Natural killer cell treated with Interleukin-12 subunit alpha and Interleukin-12 subunit beta and Interleukin-15 and Interleukin-18, amount 100 ng/mL, for 72 hours (primary cell): ENCODE data around the gene MAP4. TPM values are rescaled to one million over a fixed set of nuclear protein-coding genes. Genes with fewer than 3 reads are reported as not detected.
A peak's percentile ranks its signal among the peaks of the same experiment; 100 is the strongest.
"Not testable (repeated sequence)": the region's sequence is repeated elsewhere in the genome, so short reads cannot be mapped to it uniquely, and the experiment has no call there.

ENCODE experiments used
- ATAC-seq, 2 donors: fragments of 150-1000 bp; cut with Tn5 transposase in 1 of 2; sonication (Bioruptor Pico), chemical (Tn5 transposase) in 1 of 2; 2 replicates each; pipeline ENCODE4 v1.10.0; 2021
- DNase-seq: peaks from one replicate; pipeline ENCODE4 v3.0.0; 2022; ENCODE audit warnings: low spot score
- H3K27ac Mint-ChIP-seq, 2 donors: 1 replicate in 1 of 2; 2 replicates in 1 of 2; pipeline ENCODE4 v1.8.0; 2022; ENCODE audit warnings: mixed read lengths in 2 of 2, mild to moderate bottlenecking in 1 of 2, moderate library complexity in 1 of 2
- H3K27me3 Mint-ChIP-seq, 2 donors: 1 replicate in 1 of 2; 2 replicates in 1 of 2; pipeline ENCODE4 v1.8.0; 2022; ENCODE audit warnings: mixed read lengths in 2 of 2
- H3K36me3 Mint-ChIP-seq: one replicate; pipeline ENCODE4 v1.8.0; 2022; ENCODE audit warnings: mixed read lengths
- H3K4me1 Mint-ChIP-seq, 2 donors: 1 replicate in 1 of 2; 2 replicates in 1 of 2; pipeline ENCODE4 v1.8.0; 2022; ENCODE audit warnings: low read depth in 2 of 2, mixed read lengths in 2 of 2, mild to moderate bottlenecking in 1 of 2
- H3K4me3 Mint-ChIP-seq: one replicate; pipeline ENCODE4 v1.8.0; 2022; ENCODE audit warnings: mixed read lengths
- H3K9me3 Mint-ChIP-seq: 2 replicates; pipeline ENCODE4 v1.8.0; 2022; ENCODE audit warnings: mixed read lengths
- total RNA-seq, 2 donors: library from RNA; stranded (reverse); gene quantifications; one replicate each; pipeline ENCODE4 v1.2.3, GENCODE V29; 2022

Gene MAP4
- total RNA-seq, 2 donors from 2014 or later, result 129 to 151 TPM

DNA sequence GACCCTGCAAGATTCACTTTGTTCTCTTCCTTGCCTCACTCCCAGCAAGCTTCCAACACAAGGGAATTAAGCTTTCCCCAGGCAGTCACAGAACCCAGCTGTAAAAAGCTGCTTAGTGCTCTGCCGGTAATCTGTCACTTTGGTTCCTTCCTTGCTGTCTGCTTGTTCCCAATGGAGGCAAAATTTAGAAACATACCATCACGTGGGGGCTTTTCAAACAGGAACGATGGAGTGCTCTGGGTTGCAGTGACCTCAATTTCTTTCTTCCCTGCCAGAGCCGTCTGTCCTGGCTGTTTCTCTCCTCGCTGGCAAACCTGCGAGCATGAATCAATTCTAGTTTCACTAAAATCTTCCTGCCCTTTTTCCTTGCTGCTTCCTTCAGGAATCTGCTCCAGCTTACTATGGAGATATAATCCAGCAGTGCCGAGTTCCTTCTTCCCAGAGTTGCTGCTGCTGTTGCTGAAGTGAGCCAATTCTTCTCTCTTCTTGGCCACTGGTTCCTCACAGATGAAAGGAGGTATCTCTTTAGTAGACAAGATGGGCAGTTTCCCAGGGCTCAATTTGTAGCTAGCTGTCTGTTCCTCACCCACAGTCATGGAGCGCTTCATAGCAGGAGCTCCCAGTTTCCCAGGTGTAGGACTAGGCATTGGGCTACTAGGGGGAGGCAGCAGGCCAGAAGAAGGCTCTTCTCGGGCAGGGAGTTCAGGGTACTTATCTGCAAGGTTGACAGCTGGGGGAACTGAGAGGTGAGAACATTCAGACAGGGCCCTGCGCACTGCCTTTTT, 125.2 kb downstream of the MAP4 start:
- DNase-seq (no peak), ATAC-seq (no peak)
- H3K27me3 Mint-ChIP-seq, result no peaks in the 10 kb centered on the region
- no peaks in the 10 kb centered on the region for H3K36me3 Mint-ChIP-seq
- no peak overlapping the region for H3K27ac Mint-ChIP-seq
- peaks cover 0 to 4% of the 10 kb centered on the region in 2 donors for H3K4me1 Mint-ChIP-seq
- H3K4me3 Mint-ChIP-seq, result no peak overlapping the region
- H3K9me3 Mint-ChIP-seq, result no peaks in the 10 kb centered on the region

DNA sequence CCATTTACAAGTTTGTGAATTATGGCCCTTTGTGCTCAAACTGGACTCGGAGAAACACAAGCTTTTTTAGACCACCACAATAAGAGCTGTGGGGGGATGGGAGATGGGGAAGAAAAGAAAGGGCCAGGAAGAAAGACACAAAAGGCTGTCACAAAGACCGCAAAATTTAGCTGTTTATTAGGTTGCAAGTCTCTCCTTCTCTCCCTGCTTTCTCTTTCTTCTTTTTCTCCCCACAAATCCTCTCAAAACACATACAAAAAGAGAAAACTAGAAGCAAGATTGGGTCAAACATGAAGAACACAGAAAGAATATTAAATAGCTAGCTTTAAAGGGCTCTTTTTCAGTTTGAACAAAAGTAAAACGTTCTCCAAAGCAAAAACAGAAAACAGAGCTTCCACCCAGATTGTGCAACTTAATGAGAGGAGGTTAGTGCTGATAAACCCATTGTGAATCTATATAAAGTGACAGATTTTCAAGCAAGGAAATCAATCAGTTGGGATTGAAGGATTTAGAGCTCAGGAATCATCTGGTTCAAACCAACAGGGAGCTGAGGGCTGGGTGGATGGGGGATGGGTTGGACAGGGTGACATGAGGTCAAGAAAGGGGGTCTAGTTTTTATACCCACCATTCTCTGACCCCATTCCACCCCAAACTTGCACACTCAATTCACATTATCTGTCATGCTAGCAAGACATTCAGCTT, 125.9 kb downstream of the MAP4 start:
- Mint-ChIP-seq H3K27me3 (no peaks in the 10 kb centered on the region), H3K36me3 (no peaks in the 10 kb centered on the region), H3K4me1 (peaks cover 0 to 4% of the 10 kb centered on the region in 2 donors), H3K9me3 (no peaks in the 10 kb centered on the region), H3K27ac (no peak overlapping the region), H3K4me3 (no peak overlapping the region)
- ATAC-seq (no peak), DNase-seq (no peak)

DNA sequence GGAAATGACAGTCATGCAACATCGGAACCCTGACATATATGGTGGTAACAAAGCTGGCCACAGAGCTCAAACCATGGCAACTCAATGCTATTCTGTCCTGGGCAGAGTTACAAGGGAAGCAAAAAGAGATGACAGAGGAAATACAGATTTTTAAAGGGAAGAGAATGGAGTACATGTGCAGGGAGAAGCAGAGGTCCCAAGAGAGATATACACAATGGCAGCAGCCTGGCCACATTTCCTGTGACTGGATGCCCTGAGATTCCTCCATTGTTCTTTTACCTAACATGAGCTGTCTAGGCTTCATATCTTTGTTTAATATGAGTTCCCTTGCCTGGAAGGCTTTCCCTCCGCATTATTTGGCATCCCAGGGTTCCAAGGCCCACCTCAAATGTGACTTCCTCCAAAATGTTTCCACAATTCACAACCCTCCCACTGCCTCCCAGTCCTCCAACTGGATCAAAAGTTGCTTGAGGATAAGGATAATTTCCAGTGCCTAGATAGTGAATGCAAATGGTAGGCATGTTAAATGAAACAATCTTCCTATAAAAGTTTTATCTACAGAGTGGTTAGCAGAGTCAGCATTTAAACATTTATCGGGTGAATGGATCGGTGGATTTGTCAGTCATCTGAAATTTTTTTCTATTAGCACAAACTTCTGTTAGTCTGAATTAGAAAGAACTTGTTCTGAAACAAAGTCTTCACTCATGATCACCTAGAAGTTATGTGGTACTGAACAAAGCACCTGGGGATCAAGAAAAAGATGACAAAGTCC, 127.0 kb downstream of the MAP4 start:
- no peak overlapping the region for H3K27ac Mint-ChIP-seq
- H3K9me3 Mint-ChIP-seq, result no peaks in the 10 kb centered on the region
- ATAC-seq, result no peak

DNA sequence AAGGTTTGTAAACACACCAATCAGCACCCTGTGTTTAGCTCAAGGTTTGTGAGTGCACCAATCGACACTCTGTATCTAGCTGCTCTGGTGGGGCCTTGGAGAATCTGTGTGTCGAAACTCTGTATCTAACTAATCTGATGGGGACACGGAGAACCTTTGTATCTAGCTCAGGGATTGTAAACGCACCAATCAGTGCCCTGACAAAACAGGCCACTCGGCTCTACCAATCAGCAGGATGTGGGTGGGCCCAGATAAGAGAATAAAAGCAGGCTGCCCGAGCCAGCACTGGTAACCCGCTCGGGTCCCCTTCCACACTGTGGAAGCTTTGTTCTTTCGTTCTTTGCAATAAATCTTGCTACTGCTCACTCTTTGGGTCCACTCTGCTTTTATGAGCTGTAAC, 128.2 kb downstream of the MAP4 start:
- ATAC-seq, H3K36me3 Mint-ChIP-seq, DNase-seq: not testable (repeated sequence)

More for the DNA sequence above, 127.0 kb downstream of the MAP4 start:
- no peak for DNase-seq
- Mint-ChIP-seq H3K27me3 (no peaks in the 10 kb centered on the region), H3K4me1 (peaks cover 0 to 7% of the 10 kb centered on the region in 2 donors), H3K4me3 (no peak overlapping the region), H3K36me3 (no peaks in the 10 kb centered on the region)

DNA sequence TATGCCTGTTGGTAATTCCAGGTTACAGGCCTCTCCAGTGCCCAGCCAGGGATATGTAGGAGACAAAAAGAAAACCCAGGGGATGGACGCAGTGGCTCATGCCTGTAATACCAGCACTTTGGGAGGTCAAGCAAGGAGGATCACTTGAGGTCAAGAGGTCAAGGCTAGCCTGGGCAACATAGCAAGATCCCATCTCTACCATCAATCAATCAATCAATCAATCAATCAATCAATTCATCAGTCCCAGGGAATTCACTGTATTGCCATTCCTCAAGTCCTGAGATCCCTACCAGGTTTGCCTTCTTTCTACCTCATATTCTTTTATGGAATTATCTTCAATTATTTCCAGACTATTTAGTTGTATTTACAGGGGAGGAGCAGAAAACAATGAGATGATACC, 131.0 kb downstream of the MAP4 start:
- no peaks in the 10 kb centered on the region for H3K27me3 Mint-ChIP-seq
- no peaks in the 10 kb centered on the region for H3K36me3 Mint-ChIP-seq
- no peaks in the 10 kb centered on the region for H3K9me3 Mint-ChIP-seq
- H3K4me1 Mint-ChIP-seq, result peaks cover 0 to 7% of the 10 kb centered on the region in 2 donors
- ATAC-seq (no peak), DNase-seq (no peak)
- no peak overlapping the region for H3K27ac Mint-ChIP-seq
- no peak overlapping the region for H3K4me3 Mint-ChIP-seq

More for the DNA sequence above, 128.2 kb downstream of the MAP4 start:
- not testable (repeated sequence) for H3K9me3 Mint-ChIP-seq, H3K4me3 Mint-ChIP-seq, H3K27me3 Mint-ChIP-seq, H3K4me1 Mint-ChIP-seq, H3K27ac Mint-ChIP-seq

DNA sequence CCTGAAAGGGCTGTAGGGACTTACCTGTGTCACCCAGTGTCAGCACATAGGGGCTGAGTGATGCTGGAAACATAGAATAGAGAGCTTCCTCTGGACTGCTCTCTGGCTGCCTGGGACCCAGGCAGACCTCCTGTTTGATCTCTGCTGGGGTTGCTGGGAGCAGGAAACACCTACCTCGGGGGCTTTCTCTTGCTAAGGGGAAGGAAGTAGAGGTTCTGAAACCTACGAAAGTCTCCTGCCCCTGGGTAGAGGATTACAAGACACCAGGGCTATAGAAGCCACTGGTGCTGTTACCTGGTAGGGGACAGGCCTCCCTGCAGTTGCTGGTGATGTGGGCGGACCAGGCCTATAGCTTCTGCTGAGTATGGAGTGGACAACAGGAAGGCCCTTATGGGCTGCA, 131.6 kb downstream of the MAP4 start:
- peak in 1 of 2 donors; percentile 48 for ATAC-seq
- Mint-ChIP-seq H3K4me1 (peaks cover 0 to 7% of the 10 kb centered on the region in 2 donors), H3K27ac (no peak overlapping the region), H3K9me3 (no peaks in the 10 kb centered on the region), H3K4me3 (no peak overlapping the region), H3K36me3 (no peaks in the 10 kb centered on the region), H3K27me3 (no peaks in the 10 kb centered on the region)
- DNase-seq, result no peak

DNA sequence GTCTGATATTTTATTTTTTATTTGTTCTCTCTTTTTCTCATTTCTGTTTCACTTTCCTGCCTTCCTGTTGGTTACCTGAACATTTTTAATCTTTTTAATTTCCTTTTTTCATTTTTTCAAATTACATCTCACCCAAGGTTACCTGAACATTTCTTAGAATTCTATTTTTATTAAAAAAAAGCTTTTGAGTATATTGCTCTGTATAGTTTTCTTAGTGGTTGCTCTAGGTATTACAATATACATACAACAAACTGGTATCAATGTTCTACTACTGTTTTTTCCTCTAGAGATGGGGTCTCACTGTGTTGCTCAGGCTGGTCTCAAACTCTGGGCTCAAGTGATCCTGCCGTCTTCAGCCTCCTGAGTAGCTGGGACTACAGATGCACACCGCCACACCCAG, 133.9 kb downstream of the MAP4 start:
- no peaks in the 10 kb centered on the region for H3K9me3 Mint-ChIP-seq
- H3K27ac Mint-ChIP-seq, result no peak overlapping the region
- no peak overlapping the region for H3K4me3 Mint-ChIP-seq
- H3K4me1 Mint-ChIP-seq, result peaks cover 5 to 10% of the 10 kb centered on the region in 2 donors
- ATAC-seq (no peak), DNase-seq (no peak)
- H3K27me3 Mint-ChIP-seq, result no peaks in the 10 kb centered on the region
- H3K36me3 Mint-ChIP-seq, result no peaks in the 10 kb centered on the region

DNA sequence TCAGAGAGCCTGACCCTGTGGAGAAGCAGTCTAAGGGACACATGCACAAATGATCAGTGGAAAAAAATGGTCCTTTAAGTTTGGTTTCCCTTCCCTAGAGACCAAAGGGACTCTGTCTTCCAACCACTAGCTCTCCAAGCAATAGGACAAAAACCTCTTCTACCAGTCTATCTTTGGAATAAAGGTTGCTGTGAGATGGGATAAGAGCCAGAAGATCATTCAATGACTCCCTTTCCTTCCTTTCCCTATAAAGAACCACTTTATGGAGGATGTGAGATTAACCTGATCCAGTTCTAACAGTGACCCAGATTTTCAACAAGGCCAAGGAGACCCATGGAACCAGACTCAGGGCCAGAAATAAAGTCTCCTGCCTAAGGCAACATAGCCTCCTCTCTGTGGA, 138.5 kb downstream of the MAP4 start:
- H3K4me1 Mint-ChIP-seq, result peaks cover 7 to 8% of the 10 kb centered on the region in 2 donors
- ATAC-seq (no peak), DNase-seq (no peak)
- H3K27me3 Mint-ChIP-seq, result no peaks in the 10 kb centered on the region
- no peak overlapping the region for H3K4me3 Mint-ChIP-seq
- H3K27ac Mint-ChIP-seq, result peak overlapping the region in 1 of 2 donors; percentile 19
- H3K9me3 Mint-ChIP-seq, result no peaks in the 10 kb centered on the region
- H3K36me3 Mint-ChIP-seq, result peaks cover 6% of the 10 kb centered on the region

DNA sequence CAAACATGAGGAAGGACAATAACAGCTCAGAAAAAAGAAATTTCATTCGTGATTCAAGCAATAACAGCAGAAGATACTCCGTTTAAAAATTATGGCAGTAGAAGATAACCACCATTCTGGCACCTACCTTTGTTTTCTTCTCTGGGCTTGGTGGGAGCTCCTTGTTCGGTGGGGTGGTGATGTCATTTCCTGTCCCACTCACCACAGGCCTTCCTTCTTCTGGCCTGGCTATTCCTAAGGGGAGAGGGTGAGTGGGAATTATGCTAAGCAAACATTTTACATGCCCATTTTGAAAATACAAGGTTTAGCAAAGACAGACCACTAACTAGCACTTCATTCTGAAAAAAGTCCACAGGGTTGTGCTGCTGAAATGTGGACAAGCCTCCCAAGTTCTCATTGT, 138.9 kb downstream of the MAP4 start:
- no peak overlapping the region for H3K4me3 Mint-ChIP-seq
- peak overlapping the region in 1 of 2 donors; percentile 19 for H3K27ac Mint-ChIP-seq
- DNase-seq (no peak), ATAC-seq (no peak)
- no peaks in the 10 kb centered on the region for H3K27me3 Mint-ChIP-seq
- no peaks in the 10 kb centered on the region for H3K9me3 Mint-ChIP-seq
- H3K36me3 Mint-ChIP-seq, result peaks cover 6% of the 10 kb centered on the region
- H3K4me1 Mint-ChIP-seq, result peaks cover 7 to 8% of the 10 kb centered on the region in 2 donors

DNA sequence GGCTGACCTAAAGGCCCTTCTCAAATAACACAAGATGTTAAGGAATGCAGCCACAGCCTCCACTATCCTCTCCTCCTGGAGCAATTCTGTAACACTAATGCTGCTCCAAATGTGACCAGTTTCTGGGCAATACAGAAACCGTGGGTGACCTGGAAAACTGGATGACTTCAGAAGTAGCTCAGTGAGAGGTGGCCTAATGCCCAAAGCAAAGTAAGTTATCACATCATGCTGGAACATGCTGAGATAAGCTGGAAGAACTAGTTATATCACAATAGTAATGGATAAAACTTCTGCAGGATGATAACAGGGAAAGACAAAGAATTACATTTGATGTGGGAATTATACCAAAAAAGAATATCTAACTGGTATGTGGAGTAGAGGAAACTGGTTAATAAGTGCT, 141.3 kb downstream of the MAP4 start:
- no peaks in the 10 kb centered on the region for H3K27me3 Mint-ChIP-seq
- H3K27ac Mint-ChIP-seq, result no peak overlapping the region
- DNase-seq, result no peak
- H3K4me1 Mint-ChIP-seq, result peaks cover 3 to 8% of the 10 kb centered on the region in 2 donors
- no peaks in the 10 kb centered on the region for H3K9me3 Mint-ChIP-seq
- peaks cover 6% of the 10 kb centered on the region for H3K36me3 Mint-ChIP-seq
- H3K4me3 Mint-ChIP-seq, result no peak overlapping the region
- ATAC-seq, result no peak

DNA sequence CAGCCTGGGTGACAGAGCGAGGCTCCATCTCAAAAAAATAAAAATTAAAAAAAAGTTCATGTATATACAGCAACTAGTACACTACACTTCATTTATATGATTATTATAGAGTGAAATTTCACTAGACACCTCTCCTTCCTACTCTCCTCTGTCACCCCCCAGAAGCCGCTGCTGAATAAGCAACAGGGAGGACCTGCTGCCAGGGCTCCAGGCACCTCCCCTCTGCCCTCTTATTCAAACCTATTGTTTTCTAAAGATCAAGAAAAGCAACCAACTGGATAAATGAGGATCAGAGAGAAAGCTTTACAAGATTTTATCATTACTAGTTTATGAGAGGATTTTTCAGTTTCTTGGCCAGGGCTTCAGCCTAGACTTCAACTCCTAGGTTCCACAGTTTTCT, 141.8 kb downstream of the MAP4 start:
- Mint-ChIP-seq H3K27me3 (no peaks in the 10 kb centered on the region), H3K36me3 (peaks cover 6% of the 10 kb centered on the region), H3K4me1 (peaks cover 3 to 8% of the 10 kb centered on the region in 2 donors)

DNA sequence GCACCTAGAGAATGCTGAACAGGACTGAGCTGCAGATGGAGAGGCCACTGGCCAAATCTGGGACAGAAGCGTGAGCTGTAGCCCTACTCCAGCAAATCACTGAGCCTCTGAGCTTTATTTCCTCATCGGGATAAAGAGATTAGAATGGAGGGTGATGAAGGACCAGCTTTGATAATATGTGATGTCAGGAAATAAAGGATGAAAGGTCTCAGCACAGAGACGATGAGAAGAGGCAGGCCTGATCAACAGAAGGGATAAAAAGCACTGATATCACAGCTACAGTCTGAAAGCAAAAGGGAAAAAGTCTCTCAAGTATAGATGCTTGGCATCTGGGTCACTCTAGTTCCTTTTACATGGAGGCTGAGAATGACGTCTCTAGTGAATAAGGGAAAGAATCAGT, 143.3 kb downstream of the MAP4 start:
- Mint-ChIP-seq H3K4me3 (no peak overlapping the region), H3K27me3 (no peaks in the 10 kb centered on the region), H3K27ac (no peak overlapping the region), H3K4me1 (peaks cover 3 to 8% of the 10 kb centered on the region in 2 donors), H3K9me3 (no peaks in the 10 kb centered on the region), H3K36me3 (peaks cover 6% of the 10 kb centered on the region)
- DNase-seq, result no peak
- ATAC-seq, result no peak

More for the DNA sequence above, 141.8 kb downstream of the MAP4 start:
- ATAC-seq (no peak), DNase-seq (no peak)
- Mint-ChIP-seq H3K4me3 (no peak overlapping the region), H3K27ac (no peak overlapping the region), H3K9me3 (no peaks in the 10 kb centered on the region)

DNA sequence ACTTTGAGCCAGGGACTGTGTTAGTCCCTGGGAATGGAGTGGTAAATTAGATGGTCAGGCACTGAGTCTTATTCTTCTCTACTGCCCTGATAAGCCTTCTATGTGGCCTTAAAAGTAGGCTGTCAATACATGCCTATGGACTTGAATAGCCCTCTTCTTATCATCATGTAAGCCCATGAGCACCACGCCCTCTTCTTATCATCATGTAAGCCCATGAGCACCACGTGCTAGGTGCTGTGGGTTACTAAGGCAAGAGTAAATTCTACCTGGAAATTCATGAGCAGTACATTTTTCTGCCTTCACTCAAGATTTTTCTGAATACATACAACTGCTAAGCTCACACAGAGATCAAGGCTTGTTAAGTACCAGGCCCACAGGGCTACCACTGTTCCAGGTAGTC, 144.8 kb downstream of the MAP4 start:
- no peaks in the 10 kb centered on the region for H3K27me3 Mint-ChIP-seq
- ATAC-seq (no peak), DNase-seq (no peak)
- H3K27ac Mint-ChIP-seq, result no peak overlapping the region
- no peak overlapping the region for H3K4me3 Mint-ChIP-seq
- H3K4me1 Mint-ChIP-seq, result no peaks in the 10 kb centered on the region
- H3K36me3 Mint-ChIP-seq, result peaks cover 6% of the 10 kb centered on the region
- H3K9me3 Mint-ChIP-seq, result no peaks in the 10 kb centered on the region
